ENCODE results near the gene CLCNKA. TPM values are rescaled to one million over a fixed set of nuclear protein-coding genes. Genes with fewer than 3 reads are reported as not detected.
A peak's percentile ranks its signal among the peaks of the same experiment; 100 is the strongest.

The CLCNKA gene
- total RNA-seq, 1 donor, result not detected

- peak; percentile 89 for TF ChIP-seq CTCF (IDR thresholded peaks at IDR 0.05; ENCODE audit: insufficient read depth, low read depth, low read length)
- peak; percentile 68 for DNase-seq (ENCODE audit: low read depth)
- no peak overlapping the region for H3K4me3 ChIP-seq (ENCODE audit: low read depth, low read length)
Measured at GRCh38 chr1:16078925-16079656, 57.3 kb downstream of the CLCNKA start.

- DNase-seq (ENCODE audit: low read depth), result no peak
- no peak for TF ChIP-seq CTCF (IDR thresholded peaks at IDR 0.05; ENCODE audit: insufficient read depth, low read depth, low read length)
- no peak overlapping the region for H3K4me3 ChIP-seq (ENCODE audit: low read depth, low read length)
Measured at GRCh38 chr1:16080422-16081150, 58.8 kb downstream of the CLCNKA start.

- DNase-seq (ENCODE audit: low read depth), result no peak
- no peak for TF ChIP-seq CTCF (IDR thresholded peaks at IDR 0.05; ENCODE audit: insufficient read depth, low read depth, low read length)
- H3K4me3 ChIP-seq (ENCODE audit: low read depth, low read length), result no peak overlapping the region
Measured at GRCh38 chr1:16081636-16082035, 59.8 kb downstream of the CLCNKA start.

- H3K4me3 ChIP-seq (ENCODE audit: low read depth, low read length), result no peak overlapping the region
- peak; percentile 64 for DNase-seq (ENCODE audit: low read depth)
- TF ChIP-seq CTCF (IDR thresholded peaks at IDR 0.05; ENCODE audit: insufficient read depth, low read depth, low read length), result peak; percentile 96
Measured at GRCh38 chr1:16082283-16083038, 60.6 kb downstream of the CLCNKA start.

- H3K4me3 ChIP-seq (ENCODE audit: low read depth, low read length), result no peak overlapping the region
- no peak for TF ChIP-seq CTCF (IDR thresholded peaks at IDR 0.05; ENCODE audit: insufficient read depth, low read depth, low read length)
- no peak for DNase-seq (ENCODE audit: low read depth)
Measured at GRCh38 chr1:16083486-16083885, 61.6 kb downstream of the CLCNKA start.

Small RNA genes lying within 50 kb of the gene (small RNA-seq; reads per million reads assigned to genes)
- not detected for gene AL355994.1
- not detected for gene AL355994.5

Other genes with a start within 250 kb of the CLCNKA start
- 1.3 and 1.9 TPM in 2 replicates for gene UQCRHL, start 214.4 kb upstream of the CLCNKA start, total RNA-seq
- gene SPEN, start 174.3 kb upstream of the CLCNKA start, total RNA-seq, result 25.4 and 30.2 TPM in 2 replicates
- gene ZBTB17, start 45.9 kb upstream of the CLCNKA start, total RNA-seq, result 22.5 and 31.5 TPM in 2 replicates
- not detected in 2 replicates for gene SRARP, start 17.8 kb upstream of the CLCNKA start, total RNA-seq
- 1.7 and 3.5 TPM in 2 replicates for gene HSPB7, start 4.0 kb upstream of the CLCNKA start, total RNA-seq
- gene CLCNKB, start 21.7 kb downstream of the CLCNKA start, total RNA-seq, result under 0.01 and 0.43 TPM in 2 replicates
- under 0.01 TPM in 1 of 2 replicates, not detected in the other for gene FAM131C, start 51.6 kb downstream of the CLCNKA start, total RNA-seq
- 47.0 and 104 TPM in 2 replicates for gene EPHA2, start 134.0 kb downstream of the CLCNKA start, total RNA-seq
- 9.9 and 11.6 TPM in 2 replicates for gene ARHGEF19, start 190.6 kb downstream of the CLCNKA start, total RNA-seq
- gene CPLANE2, start 215.1 kb downstream of the CLCNKA start, total RNA-seq, result 13.0 and 15.1 TPM in 2 replicates